Mammary epithelial cell (primary cell): Measurements from ENCODE around the gene LIX1.

Experiments
- EZH2 ChIP-seq: IDR thresholded peaks from 2 replicates; pipeline ENCODE4 v1.6.1; 2012; ENCODE audit warnings: low read length, inconsistent platforms, borderline replicate concordance
- TF ChIP-seq, protein P1 (sequence below), 2 donors: IDR thresholded peaks in 1 of 2; conservative IDR thresholded peaks in 1 of 2; 2 replicates each; pipeline ENCODE4 v1.5.1; 2011 to 2012; ENCODE audit warnings: inconsistent platforms in 2 of 2, low read length in 2 of 2, mild to moderate bottlenecking in 2 of 2, control low read depth in 1 of 2, low read depth in 1 of 2; ENCODE audit not compliant: insufficient read depth in 1 of 2; ENCODE audit errors: extremely low read depth in 1 of 2

DNA sequence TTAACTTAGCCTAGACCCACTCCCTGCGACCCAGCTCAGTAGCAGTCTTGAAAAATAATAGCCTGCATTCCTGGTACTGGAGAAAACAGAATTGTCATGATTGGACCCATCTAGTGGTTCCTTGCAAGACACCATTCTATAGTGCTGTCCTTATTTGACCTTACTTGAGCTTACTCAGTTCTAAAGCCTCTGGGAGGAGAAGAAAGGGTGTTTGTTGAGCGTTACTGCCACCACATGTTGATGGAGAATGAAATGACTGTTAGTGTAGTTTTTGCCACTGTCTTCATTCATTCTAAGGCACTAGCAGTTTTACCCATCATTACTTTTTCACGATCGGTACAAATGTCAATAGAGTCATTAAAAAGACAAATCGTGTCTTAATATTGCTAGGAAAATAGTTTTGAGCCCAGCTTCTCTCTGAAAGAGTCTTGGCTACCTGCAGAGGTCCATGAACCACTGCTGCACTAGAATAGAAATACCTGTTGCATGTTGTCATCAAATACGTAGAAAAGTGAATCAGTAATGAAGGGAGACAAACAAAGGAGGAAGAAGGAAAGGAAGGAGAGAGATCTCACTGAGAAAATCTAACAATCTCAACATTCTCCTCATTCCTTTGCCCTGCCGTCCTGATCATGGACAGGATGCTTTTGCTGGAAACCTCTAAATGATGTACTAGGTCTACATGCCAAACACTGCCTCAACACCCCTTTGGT, 96.0 kb downstream of the LIX1 start:
- TF ChIP-seq, protein P1, sequence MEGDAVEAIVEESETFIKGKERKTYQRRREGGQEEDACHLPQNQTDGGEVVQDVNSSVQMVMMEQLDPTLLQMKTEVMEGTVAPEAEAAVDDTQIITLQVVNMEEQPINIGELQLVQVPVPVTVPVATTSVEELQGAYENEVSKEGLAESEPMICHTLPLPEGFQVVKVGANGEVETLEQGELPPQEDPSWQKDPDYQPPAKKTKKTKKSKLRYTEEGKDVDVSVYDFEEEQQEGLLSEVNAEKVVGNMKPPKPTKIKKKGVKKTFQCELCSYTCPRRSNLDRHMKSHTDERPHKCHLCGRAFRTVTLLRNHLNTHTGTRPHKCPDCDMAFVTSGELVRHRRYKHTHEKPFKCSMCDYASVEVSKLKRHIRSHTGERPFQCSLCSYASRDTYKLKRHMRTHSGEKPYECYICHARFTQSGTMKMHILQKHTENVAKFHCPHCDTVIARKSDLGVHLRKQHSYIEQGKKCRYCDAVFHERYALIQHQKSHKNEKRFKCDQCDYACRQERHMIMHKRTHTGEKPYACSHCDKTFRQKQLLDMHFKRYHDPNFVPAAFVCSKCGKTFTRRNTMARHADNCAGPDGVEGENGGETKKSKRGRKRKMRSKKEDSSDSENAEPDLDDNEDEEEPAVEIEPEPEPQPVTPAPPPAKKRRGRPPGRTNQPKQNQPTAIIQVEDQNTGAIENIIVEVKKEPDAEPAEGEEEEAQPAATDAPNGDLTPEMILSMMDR (conservative IDR thresholded peaks at IDR 0.05 in 1 of 2, IDR thresholded peaks at IDR 0.05 in 1 of 2; ENCODE audit: extremely low read depth in 1 of 2, insufficient read depth in 1 of 2, low read depth in 1 of 2, low read length in 2 of 2), result peak in 1 of 2 donors; percentile 10
- TF ChIP-seq EZH2, result no peak
